ENCODE measurements around the gene ZG16B.

Gene ZG16B

GRCh38 chr16:2874912-2875362 is 44.8 kb downstream of the ZG16B start:
- peak; percentile 91 for TF ChIP-seq CTCF (IDR thresholded peaks at IDR 0.05; ENCODE audit: low read depth, low read length)
- no peak for DNase-seq (ENCODE audit: extremely low read depth, low read depth)

- DNase-seq (ENCODE audit: extremely low read depth, low read depth): no peak
- TF ChIP-seq CTCF (IDR thresholded peaks at IDR 0.05; ENCODE audit: low read depth, low read length): no peak
Measured at GRCh38 chr16:2879854-2880508, 49.9 kb downstream of the ZG16B start.
